Retinal pigment epithelial cell (primary cell): ENCODE results near the gene MAB21L1.

Experiments
- DNase-seq: peaks from one replicate; pipeline ENCODE4 v3.0.0-alpha.2; 2010; ENCODE audit warnings: low read depth
- H3K4me3 ChIP-seq: 2 replicates; pipeline ENCODE4 v1.5.1; 2011; ENCODE audit warnings: mild to moderate bottlenecking, low read length, control low read depth, moderate library complexity
- TF ChIP-seq, protein P1 (sequence below): conservative IDR thresholded peaks from 2 replicates; pipeline ENCODE4 v1.5.1; 2011; ENCODE audit warnings: low read depth, low read length, control low read depth, inconsistent platforms

Gene MAB21L1

DNA sequence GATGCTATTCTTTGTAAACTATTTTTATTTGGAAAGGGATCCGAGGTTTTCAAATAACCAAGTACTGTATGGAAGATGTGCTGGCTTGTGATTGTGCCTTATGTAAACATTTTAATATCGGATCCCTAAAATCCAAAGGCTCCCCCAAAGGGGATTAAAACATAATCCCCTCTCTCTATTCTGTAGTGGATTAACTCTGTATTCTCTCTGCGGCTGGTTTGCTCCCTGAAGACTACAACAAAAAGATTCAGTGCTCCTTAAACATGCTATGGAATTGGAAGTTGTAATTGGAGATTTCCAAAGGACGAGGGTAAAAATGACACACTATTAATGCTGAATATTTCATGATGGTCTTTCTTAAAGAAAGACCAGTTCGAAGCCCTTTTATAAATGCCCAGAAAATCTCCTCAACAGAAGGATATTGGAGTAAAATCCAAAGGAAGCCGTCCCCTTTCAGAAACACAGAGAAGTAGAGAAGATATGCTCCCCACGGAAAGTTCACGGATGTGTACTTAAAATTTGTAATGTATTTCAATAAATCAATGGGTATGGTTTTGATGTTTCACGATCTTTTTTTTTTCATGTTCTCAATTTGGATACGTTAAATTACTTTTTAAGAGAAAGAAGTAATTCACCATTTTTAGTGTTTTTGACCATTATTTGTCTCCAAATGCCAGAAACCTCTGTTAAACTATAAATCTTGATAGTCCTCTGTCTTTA, 6.5 kb downstream of the MAB21L1 start:
- TF ChIP-seq, protein P1, sequence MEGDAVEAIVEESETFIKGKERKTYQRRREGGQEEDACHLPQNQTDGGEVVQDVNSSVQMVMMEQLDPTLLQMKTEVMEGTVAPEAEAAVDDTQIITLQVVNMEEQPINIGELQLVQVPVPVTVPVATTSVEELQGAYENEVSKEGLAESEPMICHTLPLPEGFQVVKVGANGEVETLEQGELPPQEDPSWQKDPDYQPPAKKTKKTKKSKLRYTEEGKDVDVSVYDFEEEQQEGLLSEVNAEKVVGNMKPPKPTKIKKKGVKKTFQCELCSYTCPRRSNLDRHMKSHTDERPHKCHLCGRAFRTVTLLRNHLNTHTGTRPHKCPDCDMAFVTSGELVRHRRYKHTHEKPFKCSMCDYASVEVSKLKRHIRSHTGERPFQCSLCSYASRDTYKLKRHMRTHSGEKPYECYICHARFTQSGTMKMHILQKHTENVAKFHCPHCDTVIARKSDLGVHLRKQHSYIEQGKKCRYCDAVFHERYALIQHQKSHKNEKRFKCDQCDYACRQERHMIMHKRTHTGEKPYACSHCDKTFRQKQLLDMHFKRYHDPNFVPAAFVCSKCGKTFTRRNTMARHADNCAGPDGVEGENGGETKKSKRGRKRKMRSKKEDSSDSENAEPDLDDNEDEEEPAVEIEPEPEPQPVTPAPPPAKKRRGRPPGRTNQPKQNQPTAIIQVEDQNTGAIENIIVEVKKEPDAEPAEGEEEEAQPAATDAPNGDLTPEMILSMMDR = no peak
- peak overlapping the region; percentile 96 for H3K4me3 ChIP-seq

DNA sequence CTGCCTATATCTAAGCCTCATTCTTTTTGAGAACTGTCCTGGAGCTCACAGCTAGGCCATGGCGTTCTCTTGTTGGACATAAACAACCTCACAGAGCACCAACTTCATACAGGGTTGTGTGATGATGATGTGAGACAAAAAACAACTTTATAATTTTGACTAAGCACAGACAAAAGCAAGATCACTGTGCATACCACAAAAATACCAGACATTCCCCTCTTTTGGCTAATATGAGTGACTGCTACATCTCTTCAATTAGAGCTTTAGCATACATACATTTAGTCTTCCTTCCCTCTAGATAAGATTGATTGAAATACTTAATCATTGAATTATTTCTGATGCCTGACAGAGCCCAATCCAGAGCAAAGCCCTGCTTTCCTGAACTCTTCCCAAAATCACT, 8.3 kb downstream of the MAB21L1 start:
- no peak overlapping the region for H3K4me3 ChIP-seq
- DNase-seq = no peak
- TF ChIP-seq, protein P1 = no peak

More for the DNA sequence above, 6.5 kb downstream of the MAB21L1 start:
- DNase-seq = no peak

DNA sequence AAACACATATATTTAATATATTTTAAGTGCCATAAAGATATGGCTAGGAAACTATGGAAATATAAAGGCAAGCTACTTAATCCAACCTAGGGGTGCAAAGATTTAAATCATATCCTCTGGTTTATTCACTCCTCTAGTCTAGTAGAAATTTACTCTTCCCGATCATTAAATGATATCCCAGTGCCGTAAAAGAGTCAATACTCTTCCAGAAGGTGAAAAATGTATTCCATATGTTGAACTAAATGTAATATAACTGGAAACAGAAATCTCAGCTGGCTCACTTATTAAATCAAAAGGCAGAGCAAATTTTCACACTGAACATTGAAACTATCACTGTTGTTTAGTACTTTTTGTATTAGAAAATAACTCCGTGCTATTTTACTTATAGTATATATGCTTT, 11.1 kb downstream of the MAB21L1 start:
- DNase-seq = no peak
- H3K4me3 ChIP-seq = no peak overlapping the region
- TF ChIP-seq, protein P1 = no peak

DNA sequence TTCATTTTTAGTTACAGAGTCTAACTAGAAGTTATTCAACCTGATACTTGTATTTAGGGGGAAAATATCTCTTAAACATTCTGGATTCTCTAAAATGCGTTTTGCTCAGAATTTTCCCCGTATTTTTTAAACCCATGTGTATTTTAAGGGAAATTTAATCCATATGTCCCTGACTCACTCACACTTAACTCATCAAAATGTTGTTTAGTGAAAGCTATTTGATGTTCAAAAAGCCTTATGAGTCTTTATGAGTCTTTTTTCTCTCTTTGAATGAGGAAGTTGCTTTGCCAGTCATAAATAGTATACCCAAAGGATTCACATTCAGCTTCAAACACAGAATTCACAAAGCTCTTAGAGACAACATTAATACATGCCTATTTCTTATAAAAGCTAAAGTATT, 16.4 kb downstream of the MAB21L1 start:
- no peak overlapping the region for H3K4me3 ChIP-seq
- TF ChIP-seq, protein P1 = no peak
- DNase-seq = no peak

DNA sequence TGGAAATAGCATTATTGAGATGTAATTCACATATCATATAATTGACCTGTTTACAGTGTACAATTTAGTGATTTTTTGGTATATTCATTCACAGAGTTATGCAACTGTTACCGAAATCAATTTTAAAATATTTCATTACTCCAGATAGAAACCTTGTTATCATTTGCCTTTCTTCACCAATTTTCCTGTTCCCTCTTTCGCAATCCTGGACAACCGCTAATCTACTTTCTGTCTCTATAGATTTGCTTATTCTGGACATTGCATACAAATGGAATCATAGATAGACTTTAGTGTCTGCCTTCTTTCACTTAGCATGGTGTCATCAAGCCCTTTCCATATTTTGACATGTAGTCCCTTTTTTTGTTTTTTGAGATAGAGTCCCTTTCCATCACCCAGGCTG, 19.2 kb downstream of the MAB21L1 start:
- DNase-seq = no peak
- no peak overlapping the region for H3K4me3 ChIP-seq
- TF ChIP-seq, protein P1 = no peak

DNA sequence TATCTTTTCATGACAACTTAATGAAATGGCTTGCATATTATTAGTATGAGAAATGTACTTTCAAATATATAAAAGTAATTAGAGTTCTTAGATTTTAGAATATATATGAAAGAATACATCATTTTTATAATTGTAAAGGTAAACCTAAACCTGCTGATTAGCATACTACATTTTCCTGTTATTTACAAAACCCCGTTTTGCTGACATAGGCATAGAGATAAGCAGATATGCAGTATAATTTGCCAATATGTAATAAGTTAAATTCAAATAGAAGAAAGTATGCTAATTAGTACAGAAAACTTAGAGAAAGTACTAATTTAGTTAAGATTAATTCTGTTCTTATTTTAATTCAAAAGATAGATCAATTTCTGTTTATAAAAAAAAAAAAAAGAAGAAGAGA, 21.5 kb downstream of the MAB21L1 start:
- TF ChIP-seq, protein P1 = no peak
- no peak for DNase-seq

DNA sequence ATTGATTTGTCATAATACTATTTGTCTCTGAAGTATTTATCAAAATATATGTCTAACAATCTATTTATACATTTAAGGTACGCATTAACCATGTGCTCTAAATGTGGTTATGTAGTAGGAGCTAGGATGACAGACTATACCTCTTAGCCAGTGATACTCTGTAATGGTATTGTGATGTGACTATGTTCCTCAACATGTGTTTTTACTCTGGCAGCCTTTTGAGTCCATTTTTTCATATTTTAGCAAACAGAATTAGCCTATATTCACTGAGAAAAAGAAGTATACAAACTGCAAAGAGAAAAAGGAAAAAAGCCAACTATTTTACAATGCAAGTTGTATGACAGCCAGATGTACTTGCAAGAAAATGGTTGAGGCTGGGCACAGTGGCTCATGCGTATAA, 26.7 kb downstream of the MAB21L1 start:
- TF ChIP-seq, protein P1 = no peak

More for the DNA sequence above, 21.5 kb downstream of the MAB21L1 start:
- H3K4me3 ChIP-seq = no peak overlapping the region

More for the DNA sequence above, 26.7 kb downstream of the MAB21L1 start:
- H3K4me3 ChIP-seq = no peak overlapping the region
- no peak for DNase-seq
